Measurements from ENCODE around the gene SHISA8.

Gene SHISA8

GRCh38 chr22:41902932-41903421 lies 11.9 kb downstream of the SHISA8 start:
- no peak overlapping the region for H3K4me3 ChIP-seq (ENCODE audit: low read length)
- TF ChIP-seq, protein P1, sequence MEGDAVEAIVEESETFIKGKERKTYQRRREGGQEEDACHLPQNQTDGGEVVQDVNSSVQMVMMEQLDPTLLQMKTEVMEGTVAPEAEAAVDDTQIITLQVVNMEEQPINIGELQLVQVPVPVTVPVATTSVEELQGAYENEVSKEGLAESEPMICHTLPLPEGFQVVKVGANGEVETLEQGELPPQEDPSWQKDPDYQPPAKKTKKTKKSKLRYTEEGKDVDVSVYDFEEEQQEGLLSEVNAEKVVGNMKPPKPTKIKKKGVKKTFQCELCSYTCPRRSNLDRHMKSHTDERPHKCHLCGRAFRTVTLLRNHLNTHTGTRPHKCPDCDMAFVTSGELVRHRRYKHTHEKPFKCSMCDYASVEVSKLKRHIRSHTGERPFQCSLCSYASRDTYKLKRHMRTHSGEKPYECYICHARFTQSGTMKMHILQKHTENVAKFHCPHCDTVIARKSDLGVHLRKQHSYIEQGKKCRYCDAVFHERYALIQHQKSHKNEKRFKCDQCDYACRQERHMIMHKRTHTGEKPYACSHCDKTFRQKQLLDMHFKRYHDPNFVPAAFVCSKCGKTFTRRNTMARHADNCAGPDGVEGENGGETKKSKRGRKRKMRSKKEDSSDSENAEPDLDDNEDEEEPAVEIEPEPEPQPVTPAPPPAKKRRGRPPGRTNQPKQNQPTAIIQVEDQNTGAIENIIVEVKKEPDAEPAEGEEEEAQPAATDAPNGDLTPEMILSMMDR (conservative IDR thresholded peaks at IDR 0.05; ENCODE audit: low read length) = no peak
- no peak for DNase-seq (ENCODE audit: low read depth)

- TF ChIP-seq, protein P1 (conservative IDR thresholded peaks at IDR 0.05; ENCODE audit: low read length) = no peak
- no peak overlapping the region for H3K4me3 ChIP-seq (ENCODE audit: low read length)
- DNase-seq (ENCODE audit: low read depth) = no peak
Observed at GRCh38 chr22:41902016-41902415, 12.9 kb downstream of the SHISA8 start.

GRCh38 chr22:41900652-41901312 lies 14.1 kb downstream of the SHISA8 start:
- TF ChIP-seq, protein P1 (conservative IDR thresholded peaks at IDR 0.05; ENCODE audit: low read length) = no peak
- no peak overlapping the region for H3K4me3 ChIP-seq (ENCODE audit: low read length)
- DNase-seq (ENCODE audit: low read depth) = no peak

GRCh38 chr22:41899992-41900651 lies 14.8 kb downstream of the SHISA8 start:
- DNase-seq (ENCODE audit: low read depth) = no peak
- TF ChIP-seq, protein P1 (conservative IDR thresholded peaks at IDR 0.05; ENCODE audit: low read length) = no peak
- no peak overlapping the region for H3K4me3 ChIP-seq (ENCODE audit: low read length)

GRCh38 chr22:41899110-41899509 lies 15.8 kb downstream of the SHISA8 start:
- TF ChIP-seq, protein P1 (conservative IDR thresholded peaks at IDR 0.05; ENCODE audit: low read length) = no peak
- no peak for DNase-seq (ENCODE audit: low read depth)
- no peak overlapping the region for H3K4me3 ChIP-seq (ENCODE audit: low read length)

GRCh38 chr22:41898645-41899044 lies 16.2 kb downstream of the SHISA8 start:
- TF ChIP-seq, protein P1 (conservative IDR thresholded peaks at IDR 0.05; ENCODE audit: low read length) = no peak
- no peak overlapping the region for H3K4me3 ChIP-seq (ENCODE audit: low read length)
- DNase-seq (ENCODE audit: low read depth) = no peak
